Spleen (tissue), 11 donors: ENCODE data around the gene SASH1. TPM values are rescaled to one million over a fixed set of nuclear protein-coding genes. Genes with fewer than 3 reads are reported as not detected.

Experiments used
- DNase-seq: peaks from one replicate; pipeline ENCODE4 v3.0.0-alpha.2; 2020
- H3K27ac ChIP-seq, 8 donors: fragments of 200-600 bp; sonication (generic) in 7 of 8; 1 replicate in 4 of 8; 2 replicates in 4 of 8; pipeline versions ENCODE4 v1.5.0 to v1.8.0; 2016 to 2021; ENCODE audit warnings: inconsistent platforms in 4 of 8, mild to moderate bottlenecking in 4 of 8, moderate library complexity in 1 of 8
- H3K27me3 ChIP-seq, 7 donors: fragments of 200-600 bp; sonication (generic) in 6 of 7; replicated peaks in 1 of 7; 1 replicate in 4 of 7; 2 replicates in 3 of 7; pipeline versions ENCODE4 v1.5.0 to v1.8.0; 2016 to 2021; ENCODE audit warnings: inconsistent platforms in 3 of 7, mild to moderate bottlenecking in 1 of 7
- H3K36me3 ChIP-seq, 6 donors: fragments of 200-600 bp; sonication (generic) in 5 of 6; 1 replicate in 4 of 6; 2 replicates in 2 of 6; pipeline versions ENCODE4 v1.5.0 to v1.8.0; 2016 to 2021; ENCODE audit warnings: inconsistent platforms in 2 of 6
- H3K4me1 ChIP-seq, 6 donors: fragments of 200-600 bp; sonication (generic) in 5 of 6; 1 replicate in 3 of 6; 2 replicates in 3 of 6; pipeline versions ENCODE4 v1.5.0 to v1.8.0; 2016 to 2021; ENCODE audit warnings: inconsistent platforms in 3 of 6
- H3K4me3 ChIP-seq, 8 donors: fragments of 200-600 bp; sonication (generic) in 7 of 8; 1 replicate in 4 of 8; 2 replicates in 4 of 8; pipeline versions ENCODE4 v1.5.0 to v1.8.0; 2016 to 2021; ENCODE audit warnings: inconsistent platforms in 4 of 8, mild to moderate bottlenecking in 4 of 8, moderate library complexity in 2 of 8
- H3K9me3 ChIP-seq, 8 donors: fragments of 200-600 bp; sonication (generic) in 7 of 8; 1 replicate in 4 of 8; 2 replicates in 4 of 8; pipeline versions ENCODE4 v1.5.0 to v1.8.0; 2016 to 2021; ENCODE audit warnings: inconsistent platforms in 4 of 8
- CTCF ChIP-seq, 11 experiments: fragments of 200-600 bp in 7 of 11; fragments of 450-650 bp in 4 of 11; sonication (generic) in 4 of 11; IDR thresholded peaks in 8 of 11; conservative IDR thresholded peaks in 3 of 11; 1 replicate in 7 of 11; 2 replicates in 4 of 11; pipeline versions ENCODE4 v1.4.0 to v1.8.0; 2016 to 2021; ENCODE audit warnings: antibody characterized with exemption in 11 of 11, inconsistent platforms in 4 of 11, mild to moderate bottlenecking in 1 of 11
- POLR2A ChIP-seq, 3 donors: fragments of 450-650 bp; IDR thresholded peaks; one replicate each; pipeline ENCODE4 v1.5.1; 2017; ENCODE audit warnings: antibody characterized with exemption in 3 of 3, mild to moderate bottlenecking in 1 of 3
- POLR2AphosphoS5 ChIP-seq, 3 donors: sonication (generic); formaldehyde crosslinking; IDR thresholded peaks; one replicate each; pipeline ENCODE4 v1.5.1; 2017; ENCODE audit warnings: antibody characterized with exemption in 3 of 3
- WGBS, 5 donors: extraction: QIAGEN DNeasy Blood & Tissue Kit in 3 of 5; methylation state at CpG; one replicate each; pipeline versions ENCODE4 v1.1.5 to v1.1.7; 2013 to 2018; 5-methylcytosine and 5-hydroxymethylcytosine counted together
- intact Hi-C: fragments of 100-400 bp; cut with DNase I; formaldehyde crosslinking; loops from one replicate; pipeline ENCODE4 v1.15.0; 2023; ENCODE audit warnings: low total_unique reads
- polyA plus RNA-seq, 3 donors: library from polyadenylated mRNA; stranded (reverse); fragments of 200-250 nt; gene quantifications; one replicate each; pipeline ENCODE4 v1.2.1, GENCODE V29; 2013
- total RNA-seq, 7 donors: library from RNA; depleted of rRNA in 3 of 7; stranded (reverse); fragments of >200 nt in 3 of 7; fragmentation: NEBNext Ultra II Directional in 4 of 7; extraction: Animal tissue kit (Norgen Biotek cat#: 25700) in 4 of 7; gene quantifications; one replicate each; pipeline versions ENCODE4 v1.1.0 to v1.2.1, GENCODE V29; 2016 to 2021
- donor health status: healthy with polysubstance abuse.
- donor health status: DM: no; HTN: no; CAD: no; lungs with moderate emphysema.
- donor health status: DM: no; HTN: no; CAD: no.
- donor health status: Bipolar disorder and iron deficiency.
- donor health status: healthy.
- donor health status: DM: no; HTN: no; CAD: no.
- donor health status: DM: yes; HTN: yes; CAD: no.

SASH1 gene
- total and polyA plus RNA-seq, 10 donors: 3.9 to 103 (median 57.9) TPM

- Histone ChIP-seq H3K4me3 (no peak overlapping the region), H3K27ac (no peak overlapping the region), H3K4me1 (no peaks in the 10 kb centered on the region), H3K27me3 (no peaks in the 10 kb centered on the region), H3K9me3 (no peaks in the 10 kb centered on the region), H3K36me3 (peaks cover 0 to 2% (median 0%) of the 10 kb centered on the region in 6 donors)
- intact Hi-C loops: no loop called here
- 90 to 96% (median 93%) methylated on average over 6 of the region's 6 CpGs for WGBS, 5 donors
- DNase-seq: no peak
- TF ChIP-seq POLR2AphosphoS5 (IDR thresholded peaks at IDR 0.05) (no peak), POLR2A (IDR thresholded peaks at IDR 0.05) (no peak), CTCF (IDR thresholded peaks at IDR 0.05 in 8 of 11, conservative IDR thresholded peaks at IDR 0.05 in 3 of 11) (no peak)
Measured at GRCh38 chr6:148493424-148493823, 150.8 kb downstream of the SASH1 start.

- H3K4me1 ChIP-seq: no peaks in the 10 kb centered on the region
- 84 to 95% (median 91%) methylated on average over 8 of the region's 8 CpGs for WGBS, 5 donors
- H3K36me3 ChIP-seq: no peaks in the 10 kb centered on the region
- DNase-seq: no peak
- H3K27me3 ChIP-seq: no peaks in the 10 kb centered on the region
- no peak overlapping the region for H3K4me3 ChIP-seq
- no peak overlapping the region for H3K27ac ChIP-seq
- no peaks in the 10 kb centered on the region for H3K9me3 ChIP-seq
- no peak for TF ChIP-seq POLR2AphosphoS5 (IDR thresholded peaks at IDR 0.05)
- no peak for TF ChIP-seq POLR2A (IDR thresholded peaks at IDR 0.05)
- TF ChIP-seq CTCF (IDR thresholded peaks at IDR 0.05 in 8 of 11, conservative IDR thresholded peaks at IDR 0.05 in 3 of 11): no peak
- intact Hi-C loops: no loop called here
Measured at GRCh38 chr6:148494226-148494625, 151.6 kb downstream of the SASH1 start.

- Histone ChIP-seq H3K4me3 (no peak overlapping the region), H3K36me3 (no peaks in the 10 kb centered on the region), H3K9me3 (no peaks in the 10 kb centered on the region), H3K27ac (no peak overlapping the region), H3K27me3 (no peaks in the 10 kb centered on the region), H3K4me1 (no peaks in the 10 kb centered on the region)
- DNase-seq: no peak
- WGBS, 5 donors: 62 to 82% (median 69%) methylated on average over 6 of the region's 6 CpGs
- intact Hi-C loops: no loop called here
- TF ChIP-seq POLR2A (IDR thresholded peaks at IDR 0.05) (no peak), POLR2AphosphoS5 (IDR thresholded peaks at IDR 0.05) (no peak), CTCF (IDR thresholded peaks at IDR 0.05 in 8 of 11, conservative IDR thresholded peaks at IDR 0.05 in 3 of 11) (no peak)
Measured at GRCh38 chr6:148495029-148495428, 152.4 kb downstream of the SASH1 start.

- no peak overlapping the region for H3K4me3 ChIP-seq
- TF ChIP-seq CTCF (IDR thresholded peaks at IDR 0.05 in 8 of 11, conservative IDR thresholded peaks at IDR 0.05 in 3 of 11) (no peak), POLR2AphosphoS5 (IDR thresholded peaks at IDR 0.05) (no peak), POLR2A (IDR thresholded peaks at IDR 0.05) (no peak)
- no peaks in the 10 kb centered on the region for H3K36me3 ChIP-seq
- no peaks in the 10 kb centered on the region for H3K27me3 ChIP-seq
- intact Hi-C loops: no loop called here
- no peak for DNase-seq
- H3K27ac ChIP-seq: no peak overlapping the region
- no peaks in the 10 kb centered on the region for H3K4me1 ChIP-seq
- 69 to 92% (median 91%) methylated on average over 2 of the region's 2 CpGs for WGBS, 5 donors
- H3K9me3 ChIP-seq: no peaks in the 10 kb centered on the region
Measured at GRCh38 chr6:148497257-148497656, 154.6 kb downstream of the SASH1 start.
